Measurements from ENCODE around the gene GSDME.

GSDME gene

DNA sequence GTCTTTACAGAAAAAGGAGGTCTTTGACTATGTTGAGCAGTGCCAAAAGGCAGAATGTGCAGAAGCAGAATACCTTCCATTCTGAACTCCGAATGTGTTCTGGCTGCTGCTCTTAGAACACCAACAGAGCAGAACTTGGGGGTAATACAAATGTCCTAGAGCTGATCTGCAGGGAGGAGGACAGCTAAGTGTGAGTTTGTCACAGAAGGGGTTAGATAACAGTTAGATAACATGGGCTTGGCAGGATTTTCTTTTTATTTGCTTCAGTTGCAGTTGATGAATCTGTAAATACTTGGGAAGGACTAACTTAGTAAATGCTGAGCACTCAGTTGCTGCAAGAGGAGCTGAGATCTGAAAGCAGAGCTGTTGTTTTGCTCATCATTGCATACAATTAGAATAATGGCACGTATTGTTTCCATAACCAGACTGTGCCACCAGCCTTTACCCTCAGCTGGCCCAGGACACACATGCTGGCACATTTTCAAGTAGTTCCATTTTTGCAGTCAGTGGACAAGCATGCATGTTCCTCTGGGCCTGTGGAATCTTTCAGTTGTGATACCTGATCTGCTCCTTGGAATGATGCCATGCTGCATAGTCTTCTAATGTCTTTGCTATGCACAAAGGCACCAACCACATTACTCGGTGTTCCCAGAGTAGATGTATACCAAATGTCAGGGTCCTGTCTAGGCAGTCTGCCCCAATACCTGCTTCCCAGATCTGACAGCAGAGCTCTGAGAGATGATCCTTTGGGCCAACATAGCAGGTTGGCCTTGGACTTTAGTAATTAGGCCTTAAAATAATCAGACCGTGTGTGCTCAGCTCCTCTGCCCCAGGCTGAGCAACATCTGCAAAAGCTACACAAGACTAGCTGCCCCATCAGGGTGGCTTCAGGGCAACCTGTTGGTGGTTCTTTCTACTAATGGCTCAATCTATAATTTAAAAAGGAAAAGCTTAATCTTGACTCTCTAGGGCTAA is 55.7 kb downstream of the GSDME start:
- no peak for DNase-seq

DNA sequence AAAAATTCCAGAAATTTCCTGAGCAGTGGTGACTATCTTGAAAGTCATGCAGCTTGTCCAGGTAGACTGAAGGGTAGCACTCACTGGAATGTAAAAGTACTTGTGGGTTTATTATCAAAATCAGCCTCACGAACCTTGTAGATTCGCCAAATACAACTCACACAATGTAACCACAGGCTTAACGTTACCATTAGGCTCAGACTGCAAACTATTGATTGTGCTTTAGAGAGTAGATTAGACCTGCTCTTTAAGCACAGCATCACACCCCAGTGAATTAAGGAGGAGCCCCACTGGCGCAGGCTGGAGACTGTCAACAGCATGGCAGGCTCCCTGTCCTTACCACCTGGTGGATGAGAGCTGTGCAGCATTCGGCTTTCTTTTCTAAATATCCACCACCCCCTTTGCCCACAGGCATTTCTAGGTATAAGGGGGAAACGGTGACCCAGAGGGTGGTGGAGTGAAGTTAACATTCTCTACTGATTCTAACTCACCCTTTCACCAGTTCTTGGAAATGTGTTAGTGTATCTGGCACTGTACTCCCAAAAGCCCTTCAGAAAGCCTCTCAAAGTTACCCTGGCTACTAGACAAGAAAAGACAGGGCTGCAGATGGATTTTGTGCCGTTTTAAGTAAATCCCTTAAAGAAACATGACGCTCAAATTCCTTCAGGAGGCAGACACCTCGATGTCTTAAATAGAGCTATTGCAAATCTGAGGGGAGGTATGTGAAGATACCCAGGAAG is 56.6 kb downstream of the GSDME start:
- no peak for DNase-seq

GRCh38 chr7:24698531-24699266 is 58.6 kb downstream of the GSDME start:
- no peak for DNase-seq

GRCh38 chr7:24697416-24697815 is 59.8 kb downstream of the GSDME start:
- DNase-seq: no peak

DNA sequence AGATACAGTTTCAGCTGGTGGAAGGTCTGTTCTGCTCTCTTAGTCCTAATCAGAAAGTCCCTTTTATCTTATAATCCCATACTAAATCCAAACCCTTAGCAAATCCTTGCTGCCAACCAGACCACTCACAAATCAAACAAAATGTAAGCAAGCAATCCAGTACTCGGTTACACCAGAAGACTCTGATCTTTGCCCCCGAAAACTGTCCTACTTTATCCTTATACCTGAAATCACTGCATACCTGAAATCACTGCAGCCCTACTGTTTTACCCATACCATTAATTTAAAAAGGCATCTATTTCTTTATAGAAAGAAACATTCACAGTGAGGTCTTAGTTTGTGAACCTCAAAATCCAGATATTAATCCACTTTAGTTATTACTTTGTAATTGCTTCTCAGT is 64.7 kb downstream of the GSDME start:
- no peak for DNase-seq

GRCh38 chr7:24690251-24690650 is 67.0 kb downstream of the GSDME start:
- DNase-seq: no peak

DNA sequence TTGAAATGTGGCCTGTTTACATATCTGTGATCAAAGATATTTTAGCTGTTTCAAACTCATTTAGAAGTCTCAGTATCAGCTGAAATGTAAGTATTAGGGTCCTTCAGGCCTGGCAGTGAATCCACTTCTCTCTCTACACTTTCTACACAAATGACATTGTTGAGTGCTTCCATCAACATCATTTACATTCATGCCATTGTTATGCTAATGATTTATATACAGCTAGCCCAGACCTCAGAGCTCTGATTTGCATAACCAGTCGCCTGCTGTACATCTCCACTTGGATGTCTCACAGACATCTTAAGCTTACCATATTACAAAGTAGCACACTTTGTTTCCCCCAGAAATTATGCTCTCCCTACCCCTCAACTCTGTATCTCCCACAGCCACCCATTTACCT is 71.6 kb downstream of the GSDME start:
- DNase-seq: no peak

DNA sequence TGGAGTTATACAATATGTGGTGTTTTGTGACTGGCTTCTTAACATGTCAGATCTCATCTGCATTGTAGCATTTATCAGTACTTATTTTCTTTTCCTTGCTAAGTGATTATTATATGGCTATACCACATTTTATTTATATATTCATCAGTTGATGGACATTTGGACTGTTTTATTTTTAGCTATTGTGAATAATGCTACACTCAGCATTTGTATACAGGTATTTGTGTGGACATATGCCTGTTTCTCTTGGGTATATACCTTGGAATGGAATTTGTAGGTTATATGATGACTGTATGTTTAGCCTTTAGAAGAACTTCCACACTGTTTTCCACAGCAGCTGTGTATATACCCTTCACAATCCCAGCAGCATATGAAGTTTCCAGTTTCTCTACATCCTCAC is 86.5 kb downstream of the GSDME start:
- DNase-seq: no peak

GRCh38 chr7:24669971-24670591 is 87.2 kb downstream of the GSDME start:
- DNase-seq: no peak

DNA sequence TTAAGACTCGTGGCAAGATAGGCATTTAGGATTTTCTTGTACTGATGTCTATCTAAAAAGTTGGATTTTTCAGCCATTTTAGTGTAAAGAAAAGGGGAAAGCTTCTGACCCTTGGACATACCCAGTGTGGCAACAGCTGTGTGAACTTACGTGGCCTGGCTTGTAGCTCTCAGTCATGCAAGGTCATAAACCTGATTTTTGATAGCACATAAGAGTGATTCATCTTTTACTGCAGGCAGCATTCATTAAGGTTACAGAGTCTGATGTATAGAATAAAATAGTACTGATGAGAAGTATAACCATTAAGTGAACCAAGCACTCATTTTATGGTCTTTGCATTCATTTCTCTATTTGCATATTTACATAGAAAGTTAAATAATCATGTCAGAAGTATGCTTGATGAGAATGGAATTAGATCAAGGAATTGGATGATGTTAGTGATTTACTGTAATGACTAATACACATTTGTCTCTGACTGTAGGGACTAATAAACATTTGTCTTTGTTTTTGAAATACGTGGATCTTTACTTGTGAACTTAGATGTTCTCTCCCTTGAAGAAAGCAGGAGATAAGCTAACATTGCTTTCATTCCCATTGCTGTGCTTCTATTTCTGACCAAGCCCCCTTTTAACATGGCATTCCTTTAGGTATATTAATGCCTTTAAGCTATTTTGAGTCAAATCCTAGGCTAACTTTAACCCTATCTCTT is 88.2 kb downstream of the GSDME start:
- no peak for DNase-seq

GRCh38 chr7:24665564-24666294 is 91.5 kb downstream of the GSDME start:
- DNase-seq: no peak

- no peak for DNase-seq
Observed at GRCh38 chr7:24660546-24660945, 96.7 kb downstream of the GSDME start.

GRCh38 chr7:24659505-24659904 is 97.8 kb downstream of the GSDME start:
- no peak for DNase-seq

DNA sequence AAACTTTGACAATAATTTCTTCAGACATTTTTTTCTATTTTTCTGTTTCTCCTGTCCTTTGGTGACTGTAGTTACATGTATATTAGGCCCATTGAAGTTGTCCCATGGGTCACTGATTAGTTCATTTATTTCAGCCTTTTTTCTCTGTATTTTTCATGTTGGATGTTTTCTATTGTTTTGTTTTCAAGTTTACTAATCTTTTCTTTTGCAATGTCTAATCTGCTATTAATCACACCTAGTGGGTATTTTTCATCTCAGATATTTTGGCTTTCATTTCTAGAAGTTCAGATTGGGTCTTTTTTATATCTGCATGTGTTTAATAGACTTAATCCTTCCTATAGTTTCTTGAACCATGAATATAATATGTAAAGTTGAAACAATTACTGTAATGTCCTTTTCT is 99.3 kb downstream of the GSDME start:
- no peak for DNase-seq

GRCh38 chr7:24656608-24657007 is 100.7 kb downstream of the GSDME start:
- DNase-seq: no peak

GRCh38 chr7:24654305-24654704 is 103.0 kb downstream of the GSDME start:
- DNase-seq: no peak

GRCh38 chr7:24653316-24654085 is 103.8 kb downstream of the GSDME start:
- DNase-seq: no peak

DNA sequence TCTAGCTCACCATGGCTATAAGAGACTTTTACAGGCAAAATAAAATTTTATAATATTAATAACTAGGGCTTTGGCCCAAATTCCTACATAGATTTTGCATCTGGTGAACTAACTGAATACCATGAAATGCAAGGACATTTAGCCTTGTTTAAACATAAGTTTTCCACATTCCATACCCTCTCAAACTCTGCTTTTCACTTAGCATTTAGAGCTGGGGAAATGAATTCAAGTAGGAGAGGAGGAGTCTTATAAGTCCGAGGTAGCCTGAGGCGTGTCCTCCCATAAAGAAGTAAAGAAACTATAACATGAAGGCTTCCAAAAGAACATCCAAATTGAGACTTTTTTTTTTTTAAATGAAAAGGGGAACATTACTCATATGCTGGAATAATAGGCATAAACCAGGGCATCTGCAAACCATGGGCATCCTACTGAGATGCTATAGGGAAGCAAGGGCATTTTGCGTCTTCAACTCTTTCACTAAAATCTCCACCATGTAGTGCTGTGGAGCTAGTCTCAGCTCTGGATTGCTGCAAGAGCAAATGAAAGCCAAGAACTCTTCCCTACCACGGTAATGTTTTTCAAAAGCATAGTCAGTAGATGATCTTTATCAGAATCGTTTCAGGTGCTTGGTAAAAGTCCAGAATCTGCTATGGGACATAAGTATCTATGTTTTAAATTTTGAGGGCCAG is 104.9 kb downstream of the GSDME start:
- DNase-seq: no peak
